Measurements from ENCODE around the gene AP1B1.
A peak's percentile ranks its signal among the peaks of the same experiment; 100 is the strongest.

AP1B1 gene

GRCh38 chr22:29308148-29308790, 80.1 kb downstream of the AP1B1 start:
- H3K4me3 ChIP-seq (ENCODE audit: low read length in 2 of 2) = peak overlapping the region; percentile 87 to 93
- no peak overlapping the region for H3K9ac ChIP-seq (ENCODE audit: low read length in 2 of 2)
- peak overlapping the region; percentile 62 for H3K27ac ChIP-seq (ENCODE audit: low read length)
- peaks cover 63% of the 10 kb centered on the region for H3K4me1 ChIP-seq (ENCODE audit: control insufficient read depth, insufficient read depth, low read length)
- H3K36me3 ChIP-seq (ENCODE audit: control insufficient read depth in 2 of 2, insufficient read depth in 2 of 2, low read length in 2 of 2) = no peaks in the 10 kb centered on the region
- peaks cover 0 to 2% of the 10 kb centered on the region in 2 donors for H3K27me3 ChIP-seq (ENCODE audit: control insufficient read depth in 1 of 2, insufficient read depth in 2 of 2, low read length in 2 of 2)
- H3K9me3 ChIP-seq (ENCODE audit: control insufficient read depth in 2 of 2, low read length in 2 of 2) = no peaks in the 10 kb centered on the region

- no peaks in the 10 kb centered on the region for H3K27me3 ChIP-seq (ENCODE audit: control insufficient read depth in 1 of 2, insufficient read depth in 2 of 2, low read length in 2 of 2)
- peak overlapping the region; percentile 62 for H3K27ac ChIP-seq (ENCODE audit: low read length)
- no peaks in the 10 kb centered on the region for H3K36me3 ChIP-seq (ENCODE audit: control insufficient read depth in 2 of 2, insufficient read depth in 2 of 2, low read length in 2 of 2)
- H3K9ac ChIP-seq (ENCODE audit: low read length in 2 of 2) = peak overlapping the region; percentile 73 to 78
- H3K4me3 ChIP-seq (ENCODE audit: low read length in 2 of 2) = peak overlapping the region; percentile 87 to 93
- peaks cover 65% of the 10 kb centered on the region for H3K4me1 ChIP-seq (ENCODE audit: control insufficient read depth, insufficient read depth, low read length)
- H3K9me3 ChIP-seq (ENCODE audit: control insufficient read depth in 2 of 2, low read length in 2 of 2) = no peaks in the 10 kb centered on the region
Observed at GRCh38 chr22:29307596-29308147, 80.7 kb downstream of the AP1B1 start.

- H3K27ac ChIP-seq (ENCODE audit: low read length) = peak overlapping the region; percentile 62
- H3K9ac ChIP-seq (ENCODE audit: low read length in 2 of 2) = peak overlapping the region; percentile 73 to 78
- peak overlapping the region; percentile 87 to 93 for H3K4me3 ChIP-seq (ENCODE audit: low read length in 2 of 2)
- H3K36me3 ChIP-seq (ENCODE audit: control insufficient read depth in 2 of 2, insufficient read depth in 2 of 2, low read length in 2 of 2) = no peaks in the 10 kb centered on the region
- H3K4me1 ChIP-seq (ENCODE audit: control insufficient read depth, insufficient read depth, low read length) = peaks cover 70% of the 10 kb centered on the region
- no peaks in the 10 kb centered on the region for H3K9me3 ChIP-seq (ENCODE audit: control insufficient read depth in 2 of 2, low read length in 2 of 2)
- H3K27me3 ChIP-seq (ENCODE audit: control insufficient read depth in 1 of 2, insufficient read depth in 2 of 2, low read length in 2 of 2) = no peaks in the 10 kb centered on the region
Observed at GRCh38 chr22:29306835-29307595, 81.4 kb downstream of the AP1B1 start.

GRCh38 chr22:29306175-29306834, 82.1 kb downstream of the AP1B1 start, which contains the start of gene GAS2L1:
Gene GAS2L1, plus strand, starts transcription at chr22:29306650. Its CDS starts 1,456 bp downstream, at chr22:29308106.
- peaks cover 63% of the 10 kb centered on the region for H3K4me1 ChIP-seq (ENCODE audit: control insufficient read depth, insufficient read depth, low read length)
- H3K4me3 ChIP-seq (ENCODE audit: low read length in 2 of 2) = peak within 1 kb of the TSS; percentile 87 to 93
- H3K9me3 ChIP-seq (ENCODE audit: control insufficient read depth in 2 of 2, low read length in 2 of 2) = no peaks in the 10 kb centered on the region
- H3K27me3 ChIP-seq (ENCODE audit: control insufficient read depth in 1 of 2, insufficient read depth in 2 of 2, low read length in 2 of 2) = no peaks in the 10 kb centered on the region
- H3K36me3 ChIP-seq (ENCODE audit: control insufficient read depth in 2 of 2, insufficient read depth in 2 of 2, low read length in 2 of 2) = peaks cover 0 to 2% of the 10 kb centered on the region in 2 donors
- H3K27ac ChIP-seq (ENCODE audit: low read length) = peak within 1 kb of the TSS; percentile 62
- peak within 1 kb of the TSS; percentile 73 to 78 for H3K9ac ChIP-seq (ENCODE audit: low read length in 2 of 2)

- H3K9ac ChIP-seq (ENCODE audit: low read length in 2 of 2) = no peak overlapping the region
Observed at GRCh38 chr22:29305836-29306174, 82.6 kb downstream of the AP1B1 start.

GRCh38 chr22:29302681-29303465, 85.5 kb downstream of the AP1B1 start:
- Histone ChIP-seq H3K4me3 (ENCODE audit: low read length in 2 of 2) (no peak overlapping the region), H3K4me1 (ENCODE audit: control insufficient read depth, insufficient read depth, low read length) (peaks cover 31% of the 10 kb centered on the region), H3K36me3 (ENCODE audit: control insufficient read depth in 2 of 2, insufficient read depth in 2 of 2, low read length in 2 of 2) (peaks cover 18 to 27% of the 10 kb centered on the region in 2 donors), H3K9ac (ENCODE audit: low read length in 2 of 2) (peak overlapping the region in 1 of 2 donors; percentile 2), H3K27me3 (ENCODE audit: control insufficient read depth in 1 of 2, insufficient read depth in 2 of 2, low read length in 2 of 2) (no peaks in the 10 kb centered on the region), H3K27ac (ENCODE audit: low read length) (peak overlapping the region; percentile 46), H3K9me3 (ENCODE audit: control insufficient read depth in 2 of 2, low read length in 2 of 2) (no peaks in the 10 kb centered on the region)

More at GRCh38 chr22:29305836-29306174, 82.6 kb downstream of the AP1B1 start:
- H3K4me1 ChIP-seq (ENCODE audit: control insufficient read depth, insufficient read depth, low read length) = peaks cover 58% of the 10 kb centered on the region
- peaks cover 0 to 6% of the 10 kb centered on the region in 2 donors for H3K36me3 ChIP-seq (ENCODE audit: control insufficient read depth in 2 of 2, insufficient read depth in 2 of 2, low read length in 2 of 2)
- H3K4me3 ChIP-seq (ENCODE audit: low read length in 2 of 2) = peak overlapping the region in 1 of 2 donors; percentile 87
- no peak overlapping the region for H3K27ac ChIP-seq (ENCODE audit: low read length)
- no peaks in the 10 kb centered on the region for H3K27me3 ChIP-seq (ENCODE audit: control insufficient read depth in 1 of 2, insufficient read depth in 2 of 2, low read length in 2 of 2)
- no peaks in the 10 kb centered on the region for H3K9me3 ChIP-seq (ENCODE audit: control insufficient read depth in 2 of 2, low read length in 2 of 2)

GRCh38 chr22:29302402-29302680, 86.0 kb downstream of the AP1B1 start:
- H3K27ac ChIP-seq (ENCODE audit: low read length) = peak overlapping the region; percentile 46

GRCh38 chr22:29301716-29302401, 86.5 kb downstream of the AP1B1 start:
- Histone ChIP-seq H3K36me3 (ENCODE audit: control insufficient read depth in 2 of 2, insufficient read depth in 2 of 2, low read length in 2 of 2) (peaks cover 28 to 37% of the 10 kb centered on the region in 2 donors), H3K27me3 (ENCODE audit: control insufficient read depth in 1 of 2, insufficient read depth in 2 of 2, low read length in 2 of 2) (no peaks in the 10 kb centered on the region), H3K9me3 (ENCODE audit: control insufficient read depth in 2 of 2, low read length in 2 of 2) (no peaks in the 10 kb centered on the region), H3K4me1 (ENCODE audit: control insufficient read depth, insufficient read depth, low read length) (peaks cover 24% of the 10 kb centered on the region), H3K9ac (ENCODE audit: low read length in 2 of 2) (no peak overlapping the region), H3K4me3 (ENCODE audit: low read length in 2 of 2) (no peak overlapping the region), H3K27ac (ENCODE audit: low read length) (peak overlapping the region; percentile 46)

More at GRCh38 chr22:29302402-29302680, 86.0 kb downstream of the AP1B1 start:
- no peak overlapping the region for H3K4me3 ChIP-seq (ENCODE audit: low read length in 2 of 2)
- peak overlapping the region in 1 of 2 donors; percentile 2 for H3K9ac ChIP-seq (ENCODE audit: low read length in 2 of 2)
- H3K9me3 ChIP-seq (ENCODE audit: control insufficient read depth in 2 of 2, low read length in 2 of 2) = no peaks in the 10 kb centered on the region
- peaks cover 26% of the 10 kb centered on the region for H3K4me1 ChIP-seq (ENCODE audit: control insufficient read depth, insufficient read depth, low read length)
- peaks cover 23 to 32% of the 10 kb centered on the region in 2 donors for H3K36me3 ChIP-seq (ENCODE audit: control insufficient read depth in 2 of 2, insufficient read depth in 2 of 2, low read length in 2 of 2)
- H3K27me3 ChIP-seq (ENCODE audit: control insufficient read depth in 1 of 2, insufficient read depth in 2 of 2, low read length in 2 of 2) = no peaks in the 10 kb centered on the region

- Histone ChIP-seq H3K4me1 (ENCODE audit: control insufficient read depth, insufficient read depth, low read length) (peaks cover 17% of the 10 kb centered on the region), H3K27me3 (ENCODE audit: control insufficient read depth in 1 of 2, insufficient read depth in 2 of 2, low read length in 2 of 2) (no peaks in the 10 kb centered on the region), H3K4me3 (ENCODE audit: low read length in 2 of 2) (no peak overlapping the region), H3K27ac (ENCODE audit: low read length) (peak overlapping the region; percentile 24), H3K9me3 (ENCODE audit: control insufficient read depth in 2 of 2, low read length in 2 of 2) (no peaks in the 10 kb centered on the region), H3K36me3 (ENCODE audit: control insufficient read depth in 2 of 2, insufficient read depth in 2 of 2, low read length in 2 of 2) (peaks cover 36 to 45% of the 10 kb centered on the region in 2 donors), H3K9ac (ENCODE audit: low read length in 2 of 2) (no peak overlapping the region)
Observed at GRCh38 chr22:29300807-29301601, 87.4 kb downstream of the AP1B1 start.
